SKM-1 (cell line): Measurements from ENCODE around the gene GRAMD2B.
"Not testable (repeated sequence)": the region's sequence is repeated elsewhere in the genome, so short reads cannot be mapped to it uniquely, and the experiment has no call there.

Experiments used
- DNase-seq: peaks from one replicate; lab custom pipeline; 2025; ENCODE audit not compliant: unreplicated experiment; lab: John Stamatoyannopoulos, UW

GRAMD2B gene

DNA sequence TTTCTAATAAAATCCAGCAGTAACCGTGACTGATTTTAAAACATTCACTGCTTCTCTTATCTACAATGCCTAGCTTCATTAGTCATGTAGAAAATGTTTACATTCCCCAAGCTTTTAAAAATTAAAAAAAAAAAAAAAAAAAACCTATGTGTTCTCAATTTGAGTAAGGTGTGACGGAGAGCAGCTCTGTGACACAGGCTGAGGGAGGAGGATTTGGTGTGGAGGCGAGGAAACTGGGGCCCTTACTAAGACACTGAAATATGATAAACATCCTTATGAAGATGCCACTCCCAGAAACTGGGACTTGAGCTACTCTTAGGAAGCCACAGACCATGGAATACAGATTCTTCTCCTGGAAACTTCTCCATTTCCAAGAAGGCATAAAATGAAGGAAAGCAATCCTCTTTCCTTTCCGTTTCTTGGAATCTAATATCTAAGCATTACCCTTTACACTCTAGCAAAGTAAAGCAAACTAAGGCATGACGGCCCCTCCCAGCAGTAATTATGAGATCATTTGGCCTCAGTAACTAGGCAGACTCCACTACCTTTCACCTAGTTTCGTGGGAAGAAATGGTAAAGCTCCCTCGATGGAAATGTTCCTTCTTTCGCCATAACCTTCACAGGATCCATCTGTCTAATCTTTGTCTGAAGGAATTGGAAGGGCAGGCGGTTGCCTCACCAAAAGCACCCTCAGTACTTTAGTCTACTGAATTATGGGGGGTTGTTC is 23.5 kb downstream of the GRAMD2B start:
- no peak for DNase-seq

DNA sequence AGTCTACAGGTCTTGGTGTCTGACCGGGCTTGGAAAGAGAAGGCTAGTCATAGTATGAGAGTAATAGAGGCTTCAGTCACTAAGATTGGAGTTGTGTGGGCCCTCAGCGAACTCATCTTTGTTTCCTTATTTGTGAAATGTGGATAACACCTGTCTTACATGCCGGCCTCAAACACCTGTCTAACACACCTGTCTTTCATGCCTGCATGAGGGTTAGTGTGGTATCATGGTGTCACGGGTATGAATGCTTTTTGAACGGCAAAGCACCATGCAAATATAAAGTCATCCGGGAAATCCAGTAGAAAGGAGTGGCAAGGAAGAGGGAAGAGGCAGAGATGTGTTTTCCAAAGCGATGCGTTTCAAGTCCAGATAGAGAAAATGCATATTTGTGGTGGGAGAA is 25.5 kb downstream of the GRAMD2B start:
- DNase-seq: no peak

DNA sequence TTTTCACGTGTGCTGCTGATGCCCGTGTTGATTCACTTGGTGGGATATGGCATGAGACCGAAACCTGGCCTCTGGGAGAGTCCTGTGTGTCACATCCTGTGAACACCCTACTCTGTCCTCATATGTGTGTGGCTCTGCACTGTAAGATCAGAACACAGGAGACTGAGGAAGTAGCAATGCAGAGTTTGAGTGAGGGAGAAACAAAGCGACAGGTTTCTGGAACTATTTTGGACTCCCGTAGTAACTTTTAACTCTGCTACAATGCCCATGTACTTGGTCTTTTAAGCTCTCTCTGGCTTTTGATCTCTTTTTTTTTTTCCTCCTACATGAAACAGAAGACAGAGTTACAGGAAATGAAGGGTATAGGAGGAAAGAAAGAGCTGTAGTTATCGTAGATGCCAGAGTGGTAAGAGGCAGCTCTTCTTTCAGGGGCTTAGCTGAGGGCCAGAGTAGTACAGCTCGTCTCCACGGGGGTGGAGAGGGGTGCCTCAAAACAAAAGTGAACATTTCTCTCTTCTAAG is 26.6 kb downstream of the GRAMD2B start:
- no peak for DNase-seq

DNA sequence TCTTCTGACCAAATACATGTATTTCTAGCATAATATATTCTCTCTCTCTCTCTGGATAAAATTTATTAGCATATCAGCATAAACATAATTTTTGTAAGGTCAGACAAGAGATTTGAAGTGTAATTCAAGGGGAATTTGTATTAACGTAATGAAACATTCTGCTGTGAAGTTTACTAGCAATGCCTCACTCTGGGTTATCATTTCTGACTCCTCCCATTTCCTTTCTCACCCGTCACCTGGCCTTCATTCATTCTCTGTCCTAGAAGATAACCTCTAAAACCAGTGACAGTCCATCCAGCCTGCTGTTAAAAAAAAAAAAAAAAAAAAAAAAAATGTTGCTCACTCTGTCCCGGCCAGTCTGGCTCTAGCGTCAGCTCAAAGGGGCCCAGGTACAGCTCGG is 27.1 kb downstream of the GRAMD2B start:
- DNase-seq: no peak

DNA sequence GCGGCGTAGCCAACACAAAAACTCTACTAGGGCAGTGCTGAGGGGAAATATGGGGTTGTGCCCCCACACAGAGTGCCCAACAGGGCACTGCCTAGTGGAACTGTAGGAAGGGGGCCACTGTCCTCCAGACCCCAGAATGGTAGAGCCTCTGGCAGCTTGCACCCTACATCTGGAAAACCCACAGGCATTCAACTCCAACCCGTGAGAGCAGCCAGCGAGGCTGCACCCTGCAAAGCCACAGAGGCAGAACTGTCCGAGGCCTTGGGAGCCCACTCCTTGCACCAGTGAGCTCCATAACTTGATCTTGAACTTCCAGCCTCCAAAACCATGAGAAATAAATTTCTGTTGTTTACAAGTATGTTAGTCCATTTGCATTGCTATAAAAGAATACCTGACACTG is 27.7 kb downstream of the GRAMD2B start:
- no peak for DNase-seq

DNA sequence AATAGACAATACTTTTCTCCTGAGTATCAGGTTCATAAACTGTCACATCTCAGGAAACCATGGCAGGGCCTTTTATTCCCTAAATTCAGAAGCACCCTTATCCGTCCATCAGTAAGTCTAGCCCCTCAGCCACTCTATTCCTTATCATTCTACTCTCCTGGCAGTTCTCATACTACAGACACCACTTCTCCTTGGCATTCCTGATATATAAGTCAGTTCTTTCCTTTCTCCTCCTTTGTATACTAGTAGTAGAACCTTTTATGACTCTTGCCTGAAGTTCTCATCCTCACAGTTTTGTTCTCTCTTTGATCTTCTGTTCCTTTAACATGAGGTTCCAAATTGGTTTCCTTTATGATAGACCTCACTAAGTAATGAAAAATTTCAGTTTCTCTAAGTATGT is 29.3 kb downstream of the GRAMD2B start:
- no peak for DNase-seq

DNA sequence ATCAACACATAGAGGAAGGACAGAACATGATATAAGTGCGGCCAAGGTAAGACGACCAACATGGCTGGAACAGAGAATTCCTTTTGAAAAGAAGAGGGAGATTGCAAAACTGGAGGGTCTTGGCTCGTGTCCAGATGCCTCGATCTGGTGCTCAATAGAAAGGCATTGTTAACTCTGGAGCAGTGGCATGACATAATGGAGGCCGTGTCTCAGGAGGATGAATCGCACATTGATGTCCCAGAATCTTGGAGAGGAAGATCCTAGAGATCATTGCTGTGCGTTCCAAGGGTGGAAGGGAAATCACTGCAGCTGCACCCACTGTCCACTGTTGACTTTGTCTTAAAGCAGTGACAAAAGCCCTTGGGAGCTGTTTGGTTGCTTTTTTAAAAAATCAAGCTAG is 30.9 kb downstream of the GRAMD2B start:
- no peak for DNase-seq

DNA sequence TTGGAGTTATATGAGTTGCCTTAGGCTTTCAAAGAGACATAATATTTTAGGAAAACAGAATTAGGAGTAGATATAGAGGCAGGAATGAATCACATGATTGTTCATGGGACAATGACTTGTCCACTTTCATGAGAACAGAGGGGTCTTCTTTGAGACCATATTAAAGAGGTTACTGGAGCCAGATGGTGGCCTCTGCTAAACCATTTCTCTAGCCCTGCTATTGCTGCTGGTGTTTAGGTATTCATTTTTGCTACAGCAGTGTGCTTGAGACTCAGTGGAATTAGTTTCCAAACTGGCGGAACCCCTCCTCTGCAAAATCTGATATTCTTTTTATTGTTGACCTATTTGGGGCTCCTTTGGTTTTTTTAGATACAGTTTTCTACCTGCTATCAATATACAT is 31.3 kb downstream of the GRAMD2B start:
- no peak for DNase-seq

DNA sequence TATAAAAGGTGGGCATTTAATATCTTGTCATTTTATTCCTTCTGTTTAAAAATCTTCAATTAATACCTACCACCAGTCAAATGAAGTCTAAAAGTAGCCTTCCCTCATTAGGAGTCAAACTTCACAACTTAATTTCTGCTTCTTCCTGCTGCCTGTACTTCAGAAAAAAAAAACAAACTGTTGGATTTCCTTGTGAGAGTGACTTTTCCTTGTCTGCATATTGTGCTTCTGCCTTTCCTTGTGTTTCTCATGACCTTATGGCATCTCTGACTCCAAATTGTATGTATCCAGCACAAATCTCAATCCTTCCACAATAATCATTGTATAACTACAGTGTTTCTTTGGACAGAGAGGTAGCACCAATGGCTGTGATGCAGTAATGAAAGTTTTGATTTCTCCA is 32.1 kb downstream of the GRAMD2B start:
- no peak for DNase-seq

DNA sequence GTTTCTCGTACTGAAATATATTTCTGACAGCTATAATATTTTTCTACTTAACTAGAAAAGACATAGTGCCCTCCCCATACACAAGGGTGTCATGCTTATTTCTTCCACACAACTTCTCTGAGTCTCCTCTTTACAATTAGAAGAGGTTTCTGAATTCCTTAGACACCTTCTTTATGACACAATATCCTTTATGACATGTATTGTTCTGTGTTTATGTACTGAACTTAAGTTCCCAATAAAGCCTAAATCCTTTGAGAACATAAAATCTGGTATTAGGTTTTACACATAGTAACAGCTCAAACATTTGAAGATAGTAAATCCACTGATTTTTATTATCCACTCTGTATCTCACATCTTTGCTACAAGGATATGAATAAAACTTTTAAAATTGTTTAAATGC is 32.5 kb downstream of the GRAMD2B start:
- no peak for DNase-seq

DNA sequence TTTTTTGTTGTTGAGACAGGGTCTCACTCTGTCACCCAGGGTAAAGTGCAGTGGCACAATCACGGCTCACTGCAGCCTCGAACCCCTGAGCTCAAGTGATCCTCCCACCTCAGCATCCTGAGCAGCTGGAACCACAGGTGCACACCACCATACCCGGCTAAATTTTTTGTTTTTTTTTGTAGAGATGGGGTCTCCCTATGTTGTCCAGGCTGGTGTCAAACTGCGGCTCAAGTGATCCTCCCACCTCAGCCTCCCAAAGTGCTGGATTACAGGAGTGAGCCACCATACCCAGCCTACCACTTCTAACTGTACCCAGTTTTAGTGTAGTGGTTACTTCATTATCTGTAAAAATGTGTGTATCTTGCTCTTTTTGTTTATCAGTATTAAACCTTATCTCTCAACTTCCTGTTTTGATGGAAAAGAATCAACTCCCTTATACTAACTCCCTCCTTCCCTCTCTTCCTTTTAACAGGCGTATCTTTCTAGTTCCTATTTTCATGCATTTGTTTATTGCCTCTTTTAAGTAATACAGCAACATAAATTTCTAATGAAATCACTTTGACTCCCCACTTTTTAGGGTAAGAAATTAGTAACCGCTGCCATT is 33.1 kb downstream of the GRAMD2B start:
- DNase-seq: no peak

DNA sequence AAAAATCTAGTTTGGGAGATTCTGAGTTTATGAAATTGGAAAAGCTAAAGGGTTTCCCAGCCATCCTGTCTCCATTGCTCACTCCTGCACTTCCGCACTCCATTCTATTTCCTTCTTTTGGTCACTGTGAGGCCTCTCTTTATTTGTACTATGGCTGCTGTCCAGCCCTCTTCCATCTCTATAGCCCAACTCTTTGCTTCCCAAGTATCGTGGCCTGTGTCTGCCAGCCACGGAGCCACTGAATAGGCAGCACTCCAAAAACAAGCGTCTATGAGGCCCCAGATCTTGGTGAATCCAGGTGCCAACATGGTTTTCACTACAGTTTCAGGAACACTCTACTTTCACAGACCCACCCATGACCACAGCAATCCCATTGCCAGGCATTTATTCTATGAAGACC is 37.2 kb downstream of the GRAMD2B start:
- DNase-seq: no peak

DNA sequence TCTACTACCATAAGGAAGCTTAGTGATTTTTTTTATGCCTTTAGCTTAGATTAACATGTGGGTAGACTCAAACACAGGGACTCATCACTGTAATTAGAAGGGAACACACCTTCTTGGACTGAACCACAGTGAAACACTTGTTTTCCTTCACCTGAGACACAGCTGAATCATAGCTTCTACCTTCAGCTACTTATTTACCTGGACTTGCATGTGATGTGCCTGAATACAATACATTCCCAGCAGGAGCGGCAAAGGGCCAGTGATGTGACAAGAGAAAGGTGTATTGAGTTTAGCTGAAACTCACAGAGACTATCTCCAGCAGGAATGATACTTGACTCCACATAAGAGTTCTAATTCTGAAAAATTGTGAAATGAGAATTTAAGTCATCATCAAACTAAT is 37.8 kb downstream of the GRAMD2B start:
- DNase-seq: no peak

DNA sequence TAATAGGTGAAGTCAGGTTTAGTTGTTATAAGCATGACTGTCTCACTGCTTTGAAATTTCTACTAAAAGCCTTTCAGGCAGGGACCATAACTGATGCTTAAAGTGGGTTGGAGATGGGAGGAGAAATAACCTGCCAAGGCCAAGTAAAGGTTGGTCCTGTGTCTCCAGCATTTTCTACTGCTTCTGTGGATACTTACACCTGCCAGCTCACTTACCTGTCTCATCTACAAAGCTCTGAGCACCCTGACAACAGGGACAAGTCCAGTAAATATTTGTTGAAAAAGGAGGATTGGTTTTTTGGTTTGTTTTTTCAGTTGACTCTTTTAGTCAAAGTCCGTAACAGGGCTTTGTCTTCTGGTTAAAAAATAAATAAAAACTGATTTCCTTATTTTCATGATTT is 38.6 kb downstream of the GRAMD2B start:
- DNase-seq: no peak

DNA sequence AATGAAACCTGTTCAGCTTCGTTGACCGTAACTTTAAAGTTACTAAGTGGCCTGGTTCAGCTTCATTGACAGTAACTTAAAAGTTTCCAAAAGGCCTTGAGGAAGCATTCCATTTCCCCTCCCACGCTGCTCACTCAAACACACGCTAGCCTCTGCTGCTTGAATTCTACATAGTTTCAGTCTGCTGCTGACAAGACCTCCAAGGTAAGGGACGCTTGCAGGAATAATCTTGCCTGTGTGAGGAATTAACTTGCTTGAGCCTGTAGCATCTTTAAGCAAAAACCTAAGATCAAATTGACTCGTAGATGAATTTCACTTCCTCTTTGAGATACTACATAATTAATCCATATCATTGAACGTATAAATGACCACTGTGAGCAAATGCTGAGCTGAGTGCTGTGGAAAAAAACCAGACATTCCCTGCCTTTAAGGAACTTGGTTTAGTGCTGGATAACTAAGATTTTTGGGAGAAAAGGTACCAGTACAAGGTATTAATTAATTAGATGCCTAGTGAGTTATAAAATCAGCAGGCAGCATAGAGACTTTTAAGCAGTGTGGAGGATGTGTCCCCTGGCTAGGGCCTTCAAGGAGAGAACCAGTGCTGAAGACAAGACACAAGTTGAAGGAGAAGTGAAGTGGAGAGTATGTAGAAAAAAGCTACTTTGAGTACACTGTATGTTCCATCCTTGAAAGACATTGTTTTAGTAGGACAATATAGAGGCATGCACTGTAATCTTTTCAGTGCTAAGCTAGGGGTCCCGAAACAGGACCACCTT is 39.2 kb downstream of the GRAMD2B start:
- no peak for DNase-seq

DNA sequence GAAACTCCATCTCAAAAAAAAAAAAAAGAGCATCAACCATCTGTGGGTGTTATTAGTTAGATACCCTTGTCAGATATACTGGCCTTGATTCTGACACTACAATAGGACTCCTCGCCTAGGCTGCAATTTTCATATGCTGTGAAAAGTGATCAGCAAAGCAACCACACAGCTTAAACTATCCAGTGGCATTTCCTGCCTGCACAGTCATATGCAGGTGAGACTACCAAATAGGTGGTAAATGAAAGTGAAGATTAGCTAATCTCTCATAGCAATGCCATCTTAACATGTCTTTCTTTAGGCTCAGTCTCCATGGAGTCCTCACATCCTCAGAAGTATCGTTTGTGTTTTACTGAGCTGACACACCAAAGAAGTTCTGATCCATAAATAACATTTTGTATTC is 40.8 kb downstream of the GRAMD2B start:
- no peak for DNase-seq

DNA sequence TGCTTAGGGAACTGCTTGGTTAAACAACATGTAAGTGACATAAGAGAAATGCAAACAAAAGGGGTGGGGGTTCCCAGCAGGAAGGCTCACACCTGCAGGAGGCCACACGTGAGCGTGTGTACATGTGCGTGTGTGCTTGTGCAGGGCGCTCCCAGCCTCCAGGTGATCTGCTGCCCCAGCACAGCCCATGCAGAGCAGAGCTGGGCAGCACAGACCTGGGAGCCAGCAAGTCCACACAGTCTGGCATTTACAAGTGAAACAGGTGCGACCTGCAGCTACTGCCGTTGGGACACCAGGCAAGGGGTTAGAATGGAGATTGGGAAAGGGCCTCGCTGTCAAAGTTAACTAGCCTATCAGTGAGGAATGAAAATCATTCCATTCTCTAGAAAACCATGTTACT is 41.8 kb downstream of the GRAMD2B start:
- DNase-seq: no peak

DNA sequence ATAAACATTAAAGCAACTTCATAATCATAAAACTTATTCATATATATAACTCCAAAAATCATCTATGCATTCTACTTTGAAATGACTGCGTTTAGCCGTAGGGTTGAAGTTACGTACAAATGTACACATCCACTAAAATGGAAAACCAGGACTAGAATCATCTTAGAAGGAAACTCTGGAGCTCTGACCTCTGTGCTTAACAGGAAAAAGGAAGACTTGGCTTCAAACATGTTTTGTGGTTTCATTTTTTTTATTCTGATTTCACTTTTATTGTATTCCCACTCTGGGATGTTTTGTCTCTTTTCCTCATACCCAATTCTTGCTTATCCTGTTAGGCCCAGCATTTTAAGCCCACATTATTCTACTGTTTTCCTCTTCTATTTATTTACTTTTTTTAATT is 44.9 kb downstream of the GRAMD2B start:
- no peak for DNase-seq

DNA sequence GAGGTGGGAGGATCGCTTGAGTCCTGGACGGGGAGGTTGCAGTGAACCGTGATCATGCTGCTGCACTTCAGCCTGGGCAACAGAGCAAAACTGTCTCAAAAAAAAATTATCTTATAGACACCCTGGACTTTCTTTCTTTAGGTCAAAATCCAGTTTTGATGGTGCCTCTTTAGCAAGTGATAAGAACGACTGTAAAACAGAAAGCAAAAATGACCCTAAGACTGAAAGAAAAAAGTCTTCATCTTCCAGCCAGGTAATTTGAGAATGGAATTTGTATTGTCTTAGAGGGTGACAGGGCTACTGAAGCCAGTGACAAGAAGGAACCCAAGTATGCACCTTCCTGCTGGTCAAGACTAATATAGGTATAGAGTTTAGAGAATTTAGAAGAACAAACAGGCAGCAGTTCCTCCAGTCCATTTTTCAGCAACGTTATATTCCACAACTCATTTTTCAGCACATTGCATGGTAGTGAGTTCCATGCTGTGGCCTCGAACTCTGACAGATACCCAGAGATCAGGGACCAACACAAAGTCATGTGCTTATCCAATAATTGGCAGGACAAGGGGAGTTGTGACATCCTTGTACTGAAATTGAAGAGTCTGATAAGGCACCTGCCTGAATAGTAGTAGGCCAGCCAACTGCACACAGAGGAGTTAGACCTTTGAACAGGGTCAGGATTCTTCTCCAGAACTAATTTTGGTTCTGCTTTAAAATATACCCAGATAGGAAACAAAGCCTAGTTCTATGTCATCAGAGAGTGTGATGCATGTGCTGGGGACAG is 46.5 kb downstream of the GRAMD2B start:
- no peak for DNase-seq

DNA sequence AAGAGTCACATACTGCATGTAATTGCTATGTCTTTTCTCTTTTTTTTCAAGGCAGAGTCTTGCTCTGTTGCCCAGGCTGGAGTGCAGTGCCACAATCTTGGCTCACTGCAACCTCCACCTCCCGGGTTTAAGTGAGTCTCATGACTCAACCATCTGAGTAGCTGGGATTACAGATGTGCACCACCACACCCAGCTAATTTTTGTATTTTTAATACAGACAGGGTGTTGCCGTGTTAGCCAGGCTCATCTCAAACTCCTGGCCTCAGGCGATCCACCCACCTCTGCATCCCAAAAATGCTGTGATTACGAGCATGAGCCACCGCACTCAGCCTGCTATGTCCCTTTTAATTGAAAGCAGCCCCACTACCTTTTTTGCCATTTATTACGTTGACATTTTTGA is 47.3 kb downstream of the GRAMD2B start:
- DNase-seq: not testable (repeated sequence)

DNA sequence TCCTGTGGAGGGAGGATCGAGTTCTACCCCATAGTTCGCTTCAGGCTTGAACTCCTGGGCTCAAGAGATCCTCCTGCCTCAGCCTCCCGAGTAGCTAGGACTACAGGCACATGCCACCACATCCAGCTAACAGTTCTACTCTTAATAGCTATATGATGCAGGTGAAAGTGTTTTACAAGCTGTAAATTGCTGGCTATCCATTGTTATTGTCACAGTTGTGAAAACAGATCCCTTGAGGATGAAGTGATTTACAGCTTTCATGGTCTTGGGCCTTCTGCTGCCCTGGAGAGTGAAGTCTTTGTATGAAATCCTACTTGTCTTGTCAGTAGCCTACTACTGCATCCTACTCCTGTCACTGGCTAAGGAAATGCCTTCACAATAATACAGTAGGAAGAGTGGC is 48.0 kb downstream of the GRAMD2B start:
- no peak for DNase-seq
